ENCODE data around the gene ZNF304.

DNA sequence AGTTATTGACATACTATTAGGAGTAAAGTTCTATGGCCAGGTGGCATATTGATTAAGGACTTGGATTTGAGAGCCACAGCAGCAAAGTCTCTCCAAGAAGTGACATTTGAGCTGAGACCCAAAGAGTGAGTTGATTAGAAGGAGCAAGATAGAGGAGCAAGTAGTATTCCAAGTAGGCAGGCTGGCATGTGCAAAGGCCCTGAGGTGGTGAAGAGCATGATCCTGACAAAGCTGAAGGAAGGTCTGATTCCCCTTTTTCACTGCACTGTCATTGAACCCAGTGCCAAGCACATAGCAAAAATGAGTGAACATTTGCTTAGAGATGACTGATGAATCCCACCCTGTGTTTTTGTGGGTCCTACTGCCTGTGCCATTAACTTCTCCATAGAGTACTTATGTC is 26.1 kb upstream of the ZNF304 start:
- TF ChIP-seq, protein P1, sequence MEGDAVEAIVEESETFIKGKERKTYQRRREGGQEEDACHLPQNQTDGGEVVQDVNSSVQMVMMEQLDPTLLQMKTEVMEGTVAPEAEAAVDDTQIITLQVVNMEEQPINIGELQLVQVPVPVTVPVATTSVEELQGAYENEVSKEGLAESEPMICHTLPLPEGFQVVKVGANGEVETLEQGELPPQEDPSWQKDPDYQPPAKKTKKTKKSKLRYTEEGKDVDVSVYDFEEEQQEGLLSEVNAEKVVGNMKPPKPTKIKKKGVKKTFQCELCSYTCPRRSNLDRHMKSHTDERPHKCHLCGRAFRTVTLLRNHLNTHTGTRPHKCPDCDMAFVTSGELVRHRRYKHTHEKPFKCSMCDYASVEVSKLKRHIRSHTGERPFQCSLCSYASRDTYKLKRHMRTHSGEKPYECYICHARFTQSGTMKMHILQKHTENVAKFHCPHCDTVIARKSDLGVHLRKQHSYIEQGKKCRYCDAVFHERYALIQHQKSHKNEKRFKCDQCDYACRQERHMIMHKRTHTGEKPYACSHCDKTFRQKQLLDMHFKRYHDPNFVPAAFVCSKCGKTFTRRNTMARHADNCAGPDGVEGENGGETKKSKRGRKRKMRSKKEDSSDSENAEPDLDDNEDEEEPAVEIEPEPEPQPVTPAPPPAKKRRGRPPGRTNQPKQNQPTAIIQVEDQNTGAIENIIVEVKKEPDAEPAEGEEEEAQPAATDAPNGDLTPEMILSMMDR (conservative IDR thresholded peaks at IDR 0.05; ENCODE audit: low read depth, low read length): no peak
- TF ChIP-seq, protein P2, sequence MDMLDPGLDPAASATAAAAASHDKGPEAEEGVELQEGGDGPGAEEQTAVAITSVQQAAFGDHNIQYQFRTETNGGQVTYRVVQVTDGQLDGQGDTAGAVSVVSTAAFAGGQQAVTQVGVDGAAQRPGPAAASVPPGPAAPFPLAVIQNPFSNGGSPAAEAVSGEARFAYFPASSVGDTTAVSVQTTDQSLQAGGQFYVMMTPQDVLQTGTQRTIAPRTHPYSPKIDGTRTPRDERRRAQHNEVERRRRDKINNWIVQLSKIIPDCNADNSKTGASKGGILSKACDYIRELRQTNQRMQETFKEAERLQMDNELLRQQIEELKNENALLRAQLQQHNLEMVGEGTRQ (IDR thresholded peaks at IDR 0.05; ENCODE audit: low read depth, low read length): no peak
- TF ChIP-seq POLR2A (IDR thresholded peaks at IDR 0.05; ENCODE audit: low read depth, low read length): no peak
- TF ChIP-seq RAD21 (IDR thresholded peaks at IDR 0.05; ENCODE audit: low read length): no peak
- TF ChIP-seq RFX5 (IDR thresholded peaks at IDR 0.05; ENCODE audit: low read depth, low read length): no peak
- TF ChIP-seq CEBPB (IDR thresholded peaks at IDR 0.05; ENCODE audit: low read depth, low read length): no peak
- TF ChIP-seq MXI1 (IDR thresholded peaks at IDR 0.05; ENCODE audit: borderline replicate concordance, low read depth, low read length): no peak
- TF ChIP-seq CHD1 (IDR thresholded peaks at IDR 0.05; ENCODE audit: low read depth, low read length): no peak
- TF ChIP-seq RCOR1 (IDR thresholded peaks at IDR 0.05; ENCODE audit: insufficient replicate concordance, low read length): no peak
- no peak for TF ChIP-seq FOS (IDR thresholded peaks at IDR 0.05; ENCODE audit: low read depth, low read length)
- no peak for TF ChIP-seq BHLHE40 (IDR thresholded peaks at IDR 0.05; ENCODE audit: low read depth, low read length)

Measured in IMR-90 (cell line).